Peyer's patch (tissue), 4 donors: ENCODE measurements around the gene TEF.

Source experiments
- POLR2A ChIP-seq, 2 donors: fragments of 450-650 bp; IDR thresholded peaks; one replicate each; pipeline ENCODE4 v1.5.1; 2017; ENCODE audit warnings: antibody characterized with exemption in 2 of 2, mild to moderate bottlenecking in 2 of 2, moderate library complexity in 2 of 2
- TF ChIP-seq, protein P1 (sequence below), 6 experiments: fragments of 450-650 bp in 4 of 6; fragments of 200-600 bp in 2 of 6; sonication (generic) in 1 of 6; IDR thresholded peaks; one replicate each; pipeline ENCODE4 v1.5.1; 2017 to 2019; ENCODE audit warnings: antibody characterized with exemption in 6 of 6, mild to moderate bottlenecking in 3 of 6, moderate library complexity in 1 of 6

DNA sequence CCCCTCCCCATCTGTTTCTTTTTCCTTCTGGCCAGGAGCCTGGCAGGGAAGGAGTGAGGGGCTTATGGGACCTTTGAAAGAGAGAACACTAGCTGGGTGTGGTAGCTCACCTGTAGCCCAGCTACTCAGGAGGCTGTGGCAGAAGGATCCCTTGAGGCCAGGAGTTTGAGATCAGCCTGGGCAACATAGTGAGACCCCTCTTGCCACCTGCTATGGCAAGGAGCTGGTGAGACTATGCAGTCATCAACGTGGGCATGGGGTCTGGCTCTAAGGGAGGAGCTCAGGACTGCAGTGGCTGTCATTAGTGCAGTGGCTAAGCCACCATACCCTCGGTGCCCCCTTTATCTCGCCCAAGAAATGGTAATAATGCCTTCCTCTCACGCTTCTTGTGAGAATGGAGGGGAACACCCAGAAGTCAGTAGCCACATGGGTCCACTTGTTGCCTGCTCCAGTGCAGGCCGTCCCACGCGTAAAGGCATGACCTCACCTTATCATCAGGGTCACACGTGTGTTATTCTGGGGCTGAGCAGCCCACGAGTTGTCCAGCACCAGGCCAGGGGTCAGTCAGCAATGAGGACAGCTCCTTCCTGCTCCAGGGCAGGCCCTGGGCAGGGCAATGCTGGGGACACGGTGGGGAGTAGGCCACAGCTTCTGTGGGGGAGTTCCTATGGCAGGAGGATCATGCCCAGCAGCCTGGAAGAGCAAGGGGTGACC lies 27.7 kb upstream of the TEF start:
- TF ChIP-seq, protein P1, sequence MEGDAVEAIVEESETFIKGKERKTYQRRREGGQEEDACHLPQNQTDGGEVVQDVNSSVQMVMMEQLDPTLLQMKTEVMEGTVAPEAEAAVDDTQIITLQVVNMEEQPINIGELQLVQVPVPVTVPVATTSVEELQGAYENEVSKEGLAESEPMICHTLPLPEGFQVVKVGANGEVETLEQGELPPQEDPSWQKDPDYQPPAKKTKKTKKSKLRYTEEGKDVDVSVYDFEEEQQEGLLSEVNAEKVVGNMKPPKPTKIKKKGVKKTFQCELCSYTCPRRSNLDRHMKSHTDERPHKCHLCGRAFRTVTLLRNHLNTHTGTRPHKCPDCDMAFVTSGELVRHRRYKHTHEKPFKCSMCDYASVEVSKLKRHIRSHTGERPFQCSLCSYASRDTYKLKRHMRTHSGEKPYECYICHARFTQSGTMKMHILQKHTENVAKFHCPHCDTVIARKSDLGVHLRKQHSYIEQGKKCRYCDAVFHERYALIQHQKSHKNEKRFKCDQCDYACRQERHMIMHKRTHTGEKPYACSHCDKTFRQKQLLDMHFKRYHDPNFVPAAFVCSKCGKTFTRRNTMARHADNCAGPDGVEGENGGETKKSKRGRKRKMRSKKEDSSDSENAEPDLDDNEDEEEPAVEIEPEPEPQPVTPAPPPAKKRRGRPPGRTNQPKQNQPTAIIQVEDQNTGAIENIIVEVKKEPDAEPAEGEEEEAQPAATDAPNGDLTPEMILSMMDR (IDR thresholded peaks at IDR 0.05): no peak
- TF ChIP-seq POLR2A (IDR thresholded peaks at IDR 0.05): no peak
